Panc1 (cell line): Measurements from ENCODE around the gene MFF. TPM values are rescaled to one million over a fixed set of nuclear protein-coding genes. Genes with fewer than 3 reads are reported as not detected.

Source experiments
- ATAC-seq: fragments of 200-7000 bp; cut with Tn5 transposase; 2 replicates; pipeline ENCODE4 v1.9.1; 2020; ENCODE audit warnings: mild to moderate bottlenecking, moderate library complexity
- BruUV-seq: library from RNA; stranded (reverse); fragments of 400-500 nt; replicated peaks from 2 replicates; lab custom pipeline; 2021; lab: Mats Ljungman, UMichigan
- CTCF ChIA-PET: fragments of 300-600 bp; sonication (Branson Sonifier 250); formaldehyde crosslinking; loops from one replicate; lab custom pipeline; 2022; ENCODE audit warnings: antibody characterized with exemption; lab: Charles Lee
- POLR2A ChIA-PET: fragments of 300-600 bp; sonication (Branson Sonifier 250); formaldehyde crosslinking; loops from one replicate; lab custom pipeline; 2022; ENCODE audit warnings: antibody characterized with exemption; lab: Charles Lee
- DNase-seq: peaks from one replicate; pipeline ENCODE4 v3.0.0-alpha.2; 2010; ENCODE audit warnings: low read depth, low spot score
- H3K27ac ChIP-seq: 2 replicates; pipeline ENCODE4 v1.5.1; 2011; ENCODE audit warnings: mild to moderate bottlenecking, low read length, inconsistent platforms
- H3K27me3 ChIP-seq: fragments of 200-500 bp; sonication (Bioruptor generic); 2 replicates; pipeline ENCODE4 v1.6.0; 2014; ENCODE audit warnings: low read length, inconsistent platforms; ENCODE audit not compliant: control insufficient read depth, insufficient read depth
- H3K36me3 ChIP-seq: fragments of 200-500 bp; sonication (Bioruptor generic); 2 replicates; pipeline ENCODE4 v1.5.1; 2014; ENCODE audit warnings: inconsistent platforms, mild to moderate bottlenecking, low read length, moderate library complexity; ENCODE audit not compliant: control insufficient read depth, insufficient read depth
- H3K4me1 ChIP-seq: 2 replicates; pipeline ENCODE4 v1.5.1; 2011; ENCODE audit warnings: inconsistent platforms, mild to moderate bottlenecking, low read length, moderate library complexity; ENCODE audit not compliant: control insufficient read depth, insufficient read depth
- H3K4me3 ChIP-seq, 2 experiments: 2 replicates each; pipeline ENCODE4 v1.5.1; 2011 to 2012; ENCODE audit warnings: low read depth in 2 of 2, low read length in 2 of 2, mild to moderate bottlenecking in 2 of 2, inconsistent platforms in 1 of 2, moderate library complexity in 1 of 2
- H3K9me3 ChIP-seq: fragments of 200-500 bp; sonication (Bioruptor generic); 2 replicates; pipeline ENCODE4 v1.5.1; 2014; ENCODE audit warnings: low read depth, mild to moderate bottlenecking, inconsistent platforms, low read length, moderate library complexity; ENCODE audit not compliant: control insufficient read depth, insufficient read depth
- POLR2AphosphoS5 ChIP-seq: IDR thresholded peaks from 2 replicates; pipeline ENCODE4 v1.6.1; 2012; ENCODE audit warnings: mild to moderate bottlenecking, low read depth, low read length, moderate library complexity
- SIN3A ChIP-seq: IDR thresholded peaks from 2 replicates; pipeline ENCODE4 v1.6.1; 2012; ENCODE audit warnings: low read depth, mild to moderate bottlenecking, low read length, moderate library complexity, borderline replicate concordance; ENCODE audit not compliant: insufficient read depth
- TCF7L2 ChIP-seq: IDR thresholded peaks from 2 replicates; pipeline ENCODE4 v1.6.1; 2011; ENCODE audit warnings: mild to moderate bottlenecking, low read depth, low read length, inconsistent platforms
- in situ Hi-C: cut with HindIII; loops from 2 replicates; pipeline ENCODE4 v1.10.0; 2016; ENCODE audit warnings: low sequenced_read_pairs, low pct_unique_long_range_greater_than_20kb
- intact Hi-C: fragments of 100-400 bp; cut with micrococcal nuclease; formaldehyde crosslinking; loops from one replicate; pipeline ENCODE4 v1.10.0; 2022; ENCODE audit not compliant: unreplicated experiment
- total RNA-seq: library from RNA; stranded (reverse); gene quantifications from one replicate; pipeline ENCODE4 v1.2.1, GENCODE V29; 2021; ENCODE audit not compliant: unreplicated experiment
- TF ChIP-seq, protein P1 (sequence below): fragments of 450-650 bp; IDR thresholded peaks from 2 replicates; pipeline ENCODE4 v1.5.1; 2017; ENCODE audit warnings: mild to moderate bottlenecking
- TF ChIP-seq, protein P2 (sequence below), 2 experiments: IDR thresholded peaks; 2 replicates each; pipeline ENCODE4 v1.6.1; 2011 to 2012; ENCODE audit warnings: low read depth in 2 of 2, control low read depth in 1 of 2, low read length in 1 of 2, mild to moderate bottlenecking in 1 of 2, moderate library complexity in 1 of 2; ENCODE audit not compliant: insufficient read depth in 1 of 2

Gene MFF
- total RNA-seq, 1 experiment from 2014 or later: 60.6 TPM

DNA sequence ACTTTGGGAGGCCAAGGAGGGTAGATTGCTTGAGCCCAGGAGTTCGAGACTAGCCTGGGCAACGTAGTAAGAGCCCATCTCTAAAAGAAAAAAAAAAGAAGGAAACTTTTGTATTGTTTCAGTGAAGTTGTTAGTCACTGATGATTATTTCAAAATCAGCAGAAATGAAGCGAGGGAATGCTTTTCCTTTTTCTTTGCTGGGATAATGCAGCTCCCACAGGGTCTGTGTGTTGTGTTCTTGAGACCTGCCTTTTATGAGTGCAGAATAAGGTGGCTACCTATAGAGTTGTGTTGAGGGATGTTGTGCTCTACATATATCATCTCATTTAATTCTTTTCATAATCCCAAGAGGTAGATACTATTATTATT, 42.4 kb downstream of the MFF start:
- DNase-seq: no peak
- CTCF ChIA-PET: no interaction called here
- ATAC-seq: no peak
- TF ChIP-seq TCF7L2 (no peak), SIN3A (no peak), POLR2AphosphoS5 (no peak)
- Histone ChIP-seq H3K27ac (no peak overlapping the region), H3K4me1 (no peaks in the 10 kb centered on the region), H3K4me3 (no peak overlapping the region), H3K27me3 (no peaks in the 10 kb centered on the region), H3K36me3 (no peaks in the 10 kb centered on the region), H3K9me3 (no peaks in the 10 kb centered on the region)
- POLR2A ChIA-PET: no interaction called here
- no TSS peak for BruUV-seq
- in situ Hi-C loops (no loop called here), intact Hi-C loops (no loop called here)

DNA sequence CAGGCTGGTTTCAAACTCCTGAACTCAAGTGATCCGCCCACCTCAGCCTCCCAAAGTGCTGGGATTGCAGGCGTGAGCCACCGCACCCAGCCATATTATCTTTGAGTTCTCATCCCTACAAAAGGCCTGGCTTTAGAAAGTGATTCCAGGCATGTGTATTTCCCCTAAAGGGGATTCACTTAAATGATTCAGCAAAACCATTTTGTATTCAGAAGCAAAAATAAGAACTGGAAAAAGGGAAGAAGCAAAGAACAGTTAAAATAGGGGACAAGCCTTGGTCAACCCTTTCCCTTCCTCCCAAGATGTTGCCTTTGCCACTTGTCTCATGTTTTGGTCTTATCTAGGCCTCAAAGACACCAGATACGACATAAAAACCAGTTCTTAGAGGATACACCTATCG, 43.5 kb downstream of the MFF start:
- no peaks in the 10 kb centered on the region for H3K4me1 ChIP-seq
- H3K27ac ChIP-seq: no peak overlapping the region

GRCh38 chr2:227370092-227370491, 45.0 kb downstream of the MFF start:
- BruUV-seq: no TSS peak
- in situ Hi-C loops (no loop called here), intact Hi-C loops (no loop called here)
- no peak for DNase-seq
- no peaks in the 10 kb centered on the region for H3K36me3 ChIP-seq
- H3K4me3 ChIP-seq: no peak overlapping the region
- H3K27me3 ChIP-seq: no peaks in the 10 kb centered on the region
- POLR2A ChIA-PET: no interaction called here
- CTCF ChIA-PET: no interaction called here
- no peaks in the 10 kb centered on the region for H3K4me1 ChIP-seq
- ATAC-seq: no peak
- TF ChIP-seq, protein P1, sequence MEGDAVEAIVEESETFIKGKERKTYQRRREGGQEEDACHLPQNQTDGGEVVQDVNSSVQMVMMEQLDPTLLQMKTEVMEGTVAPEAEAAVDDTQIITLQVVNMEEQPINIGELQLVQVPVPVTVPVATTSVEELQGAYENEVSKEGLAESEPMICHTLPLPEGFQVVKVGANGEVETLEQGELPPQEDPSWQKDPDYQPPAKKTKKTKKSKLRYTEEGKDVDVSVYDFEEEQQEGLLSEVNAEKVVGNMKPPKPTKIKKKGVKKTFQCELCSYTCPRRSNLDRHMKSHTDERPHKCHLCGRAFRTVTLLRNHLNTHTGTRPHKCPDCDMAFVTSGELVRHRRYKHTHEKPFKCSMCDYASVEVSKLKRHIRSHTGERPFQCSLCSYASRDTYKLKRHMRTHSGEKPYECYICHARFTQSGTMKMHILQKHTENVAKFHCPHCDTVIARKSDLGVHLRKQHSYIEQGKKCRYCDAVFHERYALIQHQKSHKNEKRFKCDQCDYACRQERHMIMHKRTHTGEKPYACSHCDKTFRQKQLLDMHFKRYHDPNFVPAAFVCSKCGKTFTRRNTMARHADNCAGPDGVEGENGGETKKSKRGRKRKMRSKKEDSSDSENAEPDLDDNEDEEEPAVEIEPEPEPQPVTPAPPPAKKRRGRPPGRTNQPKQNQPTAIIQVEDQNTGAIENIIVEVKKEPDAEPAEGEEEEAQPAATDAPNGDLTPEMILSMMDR: no peak
- TF ChIP-seq POLR2AphosphoS5 (no peak), SIN3A (no peak), TCF7L2 (no peak)
- TF ChIP-seq, protein P2, sequence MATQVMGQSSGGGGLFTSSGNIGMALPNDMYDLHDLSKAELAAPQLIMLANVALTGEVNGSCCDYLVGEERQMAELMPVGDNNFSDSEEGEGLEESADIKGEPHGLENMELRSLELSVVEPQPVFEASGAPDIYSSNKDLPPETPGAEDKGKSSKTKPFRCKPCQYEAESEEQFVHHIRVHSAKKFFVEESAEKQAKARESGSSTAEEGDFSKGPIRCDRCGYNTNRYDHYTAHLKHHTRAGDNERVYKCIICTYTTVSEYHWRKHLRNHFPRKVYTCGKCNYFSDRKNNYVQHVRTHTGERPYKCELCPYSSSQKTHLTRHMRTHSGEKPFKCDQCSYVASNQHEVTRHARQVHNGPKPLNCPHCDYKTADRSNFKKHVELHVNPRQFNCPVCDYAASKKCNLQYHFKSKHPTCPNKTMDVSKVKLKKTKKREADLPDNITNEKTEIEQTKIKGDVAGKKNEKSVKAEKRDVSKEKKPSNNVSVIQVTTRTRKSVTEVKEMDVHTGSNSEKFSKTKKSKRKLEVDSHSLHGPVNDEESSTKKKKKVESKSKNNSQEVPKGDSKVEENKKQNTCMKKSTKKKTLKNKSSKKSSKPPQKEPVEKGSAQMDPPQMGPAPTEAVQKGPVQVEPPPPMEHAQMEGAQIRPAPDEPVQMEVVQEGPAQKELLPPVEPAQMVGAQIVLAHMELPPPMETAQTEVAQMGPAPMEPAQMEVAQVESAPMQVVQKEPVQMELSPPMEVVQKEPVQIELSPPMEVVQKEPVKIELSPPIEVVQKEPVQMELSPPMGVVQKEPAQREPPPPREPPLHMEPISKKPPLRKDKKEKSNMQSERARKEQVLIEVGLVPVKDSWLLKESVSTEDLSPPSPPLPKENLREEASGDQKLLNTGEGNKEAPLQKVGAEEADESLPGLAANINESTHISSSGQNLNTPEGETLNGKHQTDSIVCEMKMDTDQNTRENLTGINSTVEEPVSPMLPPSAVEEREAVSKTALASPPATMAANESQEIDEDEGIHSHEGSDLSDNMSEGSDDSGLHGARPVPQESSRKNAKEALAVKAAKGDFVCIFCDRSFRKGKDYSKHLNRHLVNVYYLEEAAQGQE (IDR thresholded peaks at IDR 0.05; ENCODE audit: insufficient read depth in 1 of 2, low read depth in 2 of 2, low read length in 1 of 2): no peak
- H3K9me3 ChIP-seq: no peaks in the 10 kb centered on the region
- H3K27ac ChIP-seq: no peak overlapping the region

More for the DNA sequence above, 43.5 kb downstream of the MFF start:
- ChIA-PET POLR2A (no interaction called here), CTCF (no interaction called here)
- ATAC-seq (no peak), DNase-seq (no peak)
- no peaks in the 10 kb centered on the region for H3K36me3 ChIP-seq
- no peaks in the 10 kb centered on the region for H3K9me3 ChIP-seq
- no peak for TF ChIP-seq SIN3A
- TF ChIP-seq, protein P2 (IDR thresholded peaks at IDR 0.05; ENCODE audit: insufficient read depth in 1 of 2, low read depth in 2 of 2, low read length in 1 of 2): no peak
- intact Hi-C loops: no loop called here
- no TSS peak for BruUV-seq
- in situ Hi-C loops: no loop called here
- H3K27me3 ChIP-seq: no peaks in the 10 kb centered on the region
- no peak overlapping the region for H3K4me3 ChIP-seq
